GM10266 (cell line): ENCODE measurements around the gene TBL1X.

Experiments used
- DNase-seq: peaks from one replicate; pipeline ENCODE4 v3.0.0; 2012; ENCODE audit errors: extremely low spot score
- CTCF ChIP-seq: IDR thresholded peaks from 2 replicates; pipeline ENCODE4 v1.5.1; 2012; ENCODE audit warnings: mild to moderate bottlenecking, low read depth; ENCODE audit not compliant: control insufficient read depth, insufficient read depth; ENCODE audit errors: missing control alignments

Gene TBL1X

GRCh38 chrX:9647431-9647830, 182.6 kb downstream of the TBL1X start:
- TF ChIP-seq CTCF = no peak
- no peak for DNase-seq

- no peak for DNase-seq
- TF ChIP-seq CTCF = no peak
Observed at GRCh38 chrX:9650091-9650490, 185.2 kb downstream of the TBL1X start.

- TF ChIP-seq CTCF = no peak
- DNase-seq = no peak
Observed at GRCh38 chrX:9651737-9652136, 186.9 kb downstream of the TBL1X start.

GRCh38 chrX:9654929-9655328, 190.1 kb downstream of the TBL1X start:
- TF ChIP-seq CTCF = no peak

GRCh38 chrX:9656277-9656676, 191.4 kb downstream of the TBL1X start:
- no peak for TF ChIP-seq CTCF
- no peak for DNase-seq

More at GRCh38 chrX:9654929-9655328, 190.1 kb downstream of the TBL1X start:
- DNase-seq = no peak

- no peak for DNase-seq
- TF ChIP-seq CTCF = no peak
Observed at GRCh38 chrX:9656871-9657270, 192.0 kb downstream of the TBL1X start.

- no peak for DNase-seq
- TF ChIP-seq CTCF = no peak
Observed at GRCh38 chrX:9657590-9658256, 192.9 kb downstream of the TBL1X start.
